NB4 (cell line): ENCODE results near the gene HDGFL2.

Experiments
- CTCF ChIP-seq: IDR thresholded peaks from one replicate; pipeline ENCODE4 v1.5.1; 2012; ENCODE audit warnings: low read depth, low read length
- MAX ChIP-seq: IDR thresholded peaks from 2 replicates; pipeline ENCODE4 v1.6.1; 2011; ENCODE audit warnings: low read depth, low read length

- TF ChIP-seq CTCF (no peak), MAX (no peak)
These were observed 1.1 kb downstream of the HDGFL2 start for GRCh38 chr19:4473011-4473762.
